ENCODE results near the gene RAMP2. TPM values are rescaled to one million over a fixed set of nuclear protein-coding genes. Genes with fewer than 3 reads are reported as not detected.

Gene RAMP2
- total RNA-seq, 2 experiments from 2014 or later = not detected

GRCh38 chr17:42804918-42805367 is 43.9 kb downstream of the RAMP2 start:
- H3K79me2 ChIP-seq (ENCODE audit: insufficient read depth, low read depth, low read length) = no peaks in the 10 kb centered on the region
- no peak for DNase-seq (ENCODE audit: low spot score)
- BruUV-seq (replicated peaks) = no TSS peak
- no peak overlapping the region for H3K27ac ChIP-seq (ENCODE audit: low read depth, low read length, poor library complexity, severe bottlenecking)
- H3K9me2 ChIP-seq (ENCODE audit: insufficient read depth, low read length) = no peaks in the 10 kb centered on the region
- no peak for TF ChIP-seq CTCF (conservative IDR thresholded peaks at IDR 0.05; ENCODE audit: low read length)
- TF ChIP-seq EZH2phosphoT487 (IDR thresholded peaks at IDR 0.05; ENCODE audit: borderline replicate concordance, low read depth, low read length) = no peak
- ChIA-PET POLR2A (interaction anchor here (1.0 kb wide), 1 partner anchor 11 kb away, joined by 4 read pairs; no protein-coding TSS in a partner anchor), CTCF (ENCODE audit: unreplicated experiment) (no interaction called here)
- H4K20me1 ChIP-seq (ENCODE audit: insufficient read depth, low read length) = no peaks in the 10 kb centered on the region
- H3K4me3 ChIP-seq (ENCODE audit: low read depth, low read length, poor library complexity, severe bottlenecking) = no peak overlapping the region
- H3K4me2 ChIP-seq (ENCODE audit: low read length) = no peak overlapping the region
- H3K9me3 ChIP-seq (ENCODE audit: low read length) = no peaks in the 10 kb centered on the region
- H2AFZ ChIP-seq (ENCODE audit: low read length) = no peak overlapping the region
- H3K36me3 ChIP-seq (ENCODE audit: insufficient read depth, low read length) = peaks cover 15% of the 10 kb centered on the region; the same call in 1 of the 2 replicates
- no peaks in the 10 kb centered on the region for H3K4me1 ChIP-seq (ENCODE audit: insufficient read depth, low read length, poor library complexity, severe bottlenecking)
- intact Hi-C loops (cut with micrococcal nuclease; ENCODE audit: unreplicated experiment) = no loop called here

GRCh38 chr17:42806249-42806648 is 45.2 kb downstream of the RAMP2 start:
- no peak for DNase-seq (ENCODE audit: low spot score)
- intact Hi-C loops (cut with micrococcal nuclease; ENCODE audit: unreplicated experiment) = no loop called here
- H3K4me1 ChIP-seq (ENCODE audit: insufficient read depth, low read length, poor library complexity, severe bottlenecking) = no peaks in the 10 kb centered on the region
- ChIA-PET CTCF (ENCODE audit: unreplicated experiment) (interaction anchor here (0.6 kb wide), 1 partner anchor 32 kb away, joined by 3 read pairs; no protein-coding TSS in a partner anchor), POLR2A (interaction anchor here (0.6 kb wide), 1 partner anchor 130 kb away, joined by 3 read pairs; no protein-coding TSS in a partner anchor)
- BruUV-seq (replicated peaks) = no TSS peak
- H3K4me2 ChIP-seq (ENCODE audit: low read length) = no peak overlapping the region
- H3K27ac ChIP-seq (ENCODE audit: low read depth, low read length, poor library complexity, severe bottlenecking) = no peak overlapping the region
- no peaks in the 10 kb centered on the region for H3K79me2 ChIP-seq (ENCODE audit: insufficient read depth, low read depth, low read length)
- H3K36me3 ChIP-seq (ENCODE audit: insufficient read depth, low read length) = peaks cover 28% of the 10 kb centered on the region
- H3K9me2 ChIP-seq (ENCODE audit: insufficient read depth, low read length) = no peaks in the 10 kb centered on the region
- H3K9me3 ChIP-seq (ENCODE audit: low read length) = no peaks in the 10 kb centered on the region
- TF ChIP-seq EZH2phosphoT487 (IDR thresholded peaks at IDR 0.05; ENCODE audit: borderline replicate concordance, low read depth, low read length) (no peak), CTCF (conservative IDR thresholded peaks at IDR 0.05; ENCODE audit: low read length) (no peak)
- no peaks in the 10 kb centered on the region for H4K20me1 ChIP-seq (ENCODE audit: insufficient read depth, low read length)
- H3K4me3 ChIP-seq (ENCODE audit: low read depth, low read length, poor library complexity, severe bottlenecking) = no peak overlapping the region
- H2AFZ ChIP-seq (ENCODE audit: low read length) = no peak overlapping the region

- no peak overlapping the region for H3K4me3 ChIP-seq (ENCODE audit: low read depth, low read length, poor library complexity, severe bottlenecking)
- H3K9me2 ChIP-seq (ENCODE audit: insufficient read depth, low read length) = no peaks in the 10 kb centered on the region
- POLR2A ChIA-PET = no interaction called here
- DNase-seq (ENCODE audit: low spot score) = no peak
- CTCF ChIA-PET (ENCODE audit: unreplicated experiment) = no interaction called here
- no TSS peak for BruUV-seq (replicated peaks)
- H3K4me1 ChIP-seq (ENCODE audit: insufficient read depth, low read length, poor library complexity, severe bottlenecking) = no peaks in the 10 kb centered on the region
- H4K20me1 ChIP-seq (ENCODE audit: insufficient read depth, low read length) = no peaks in the 10 kb centered on the region
- TF ChIP-seq EZH2phosphoT487 (IDR thresholded peaks at IDR 0.05; ENCODE audit: borderline replicate concordance, low read depth, low read length) = no peak
- TF ChIP-seq CTCF (conservative IDR thresholded peaks at IDR 0.05; ENCODE audit: low read length) = no peak
- intact Hi-C loops (cut with micrococcal nuclease; ENCODE audit: unreplicated experiment) = no loop called here
- H3K4me2 ChIP-seq (ENCODE audit: low read length) = no peak overlapping the region
- no peaks in the 10 kb centered on the region for H3K9me3 ChIP-seq (ENCODE audit: low read length)
- H3K36me3 ChIP-seq (ENCODE audit: insufficient read depth, low read length) = peaks cover 46% of the 10 kb centered on the region
- H3K27ac ChIP-seq (ENCODE audit: low read depth, low read length, poor library complexity, severe bottlenecking) = no peak overlapping the region
- no peak overlapping the region for H2AFZ ChIP-seq (ENCODE audit: low read length)
- H3K79me2 ChIP-seq (ENCODE audit: insufficient read depth, low read depth, low read length) = no peaks in the 10 kb centered on the region
Observed at GRCh38 chr17:42809250-42809649, 48.2 kb downstream of the RAMP2 start.

Data from OCI-LY7 (cell line).